GM12878 (cell line): Measurements from ENCODE around the gene RANBP3. TPM values are rescaled to one million over a fixed set of nuclear protein-coding genes. Genes with fewer than 3 reads are reported as not detected.

ENCODE experiments used
- ATAC-seq: fragments of 200-7000 bp; cut with Tn5 transposase; 3 replicates; pipeline ENCODE4 v1.9.1; 2020; ENCODE audit warnings: mild to moderate bottlenecking, moderate library complexity
- BruUV-seq: library from RNA; stranded (reverse); fragments of 400-500 nt; replicated peaks from 2 replicates; lab custom pipeline; 2021; lab: Mats Ljungman, UMichigan
- CTCF ChIA-PET: fragments of 300-600 bp; sonication (Branson Sonifier 250); formaldehyde crosslinking; extraction: SDS; loops from one replicate; lab custom pipeline; 2021; ENCODE audit warnings: inconsistent platforms; lab: Yijun Ruan, JAX
- POLR2A ChIA-PET: fragments of 350-600 bp; formaldehyde crosslinking; extraction: SDS; loops from one replicate; lab custom pipeline; 2021; ENCODE audit warnings: inconsistent platforms; lab: Charles Lee
- RAD21 ChIA-PET: fragments of 300-600 bp; sonication (Branson Sonifier 250); formaldehyde crosslinking; loops from one replicate; lab custom pipeline; 2023; ENCODE audit warnings: antibody characterized with exemption; ENCODE audit not compliant: unreplicated experiment; lab: Charles Lee
- SMC1A ChIA-PET: fragments of 300-600 bp; sonication (Branson Sonifier 250); formaldehyde crosslinking; loops from one replicate; lab custom pipeline; 2023; ENCODE audit not compliant: unreplicated experiment, uncharacterized antibody; lab: Charles Lee
- DNase-seq: peaks from one replicate; pipeline ENCODE4 v3.0.0-alpha.2; 2011; ENCODE audit warnings: low read depth, low spot score
- FAIRE-seq: peaks from 3 replicates; lab custom pipeline; 2011; peaks lifted over from hg19 to GRCh38; lab: Jason Lieb, UNC
- H2AFZ ChIP-seq: 2 replicates; pipeline ENCODE4 v1.6.0; 2011; ENCODE audit warnings: low read depth, low read length, control low read depth; ENCODE audit not compliant: control insufficient read depth
- H3K27ac ChIP-seq: 2 replicates; pipeline ENCODE4 v1.5.1; 2011; ENCODE audit warnings: control low read depth; ENCODE audit not compliant: control insufficient read depth, insufficient read depth
- H3K27me3 ChIP-seq, 2 experiments: replicated peaks in 1 of 2; 2 replicates each; pipeline versions ENCODE4 v1.6.0 to v1.6.1; 2011; ENCODE audit warnings: low read length in 1 of 2; ENCODE audit not compliant: control insufficient read depth in 2 of 2, insufficient read depth in 2 of 2
- H3K36me3 ChIP-seq, 2 experiments: 2 replicates each; pipeline ENCODE4 v1.5.1; 2011; ENCODE audit warnings: low read length in 1 of 2; ENCODE audit not compliant: control insufficient read depth in 2 of 2, insufficient read depth in 2 of 2
- H3K4me1 ChIP-seq: 2 replicates; pipeline ENCODE4 v1.6.1; 2011; ENCODE audit warnings: mild to moderate bottlenecking, low read length, moderate library complexity, mixed read lengths; ENCODE audit not compliant: control insufficient read depth, insufficient read depth
- H3K4me2 ChIP-seq: 2 replicates; pipeline ENCODE4 v1.6.0; 2011; ENCODE audit warnings: control low read depth; ENCODE audit not compliant: control insufficient read depth, insufficient read depth
- H3K4me3 ChIP-seq: fragments of 200-600 bp; sonication (generic); 2 replicates; pipeline ENCODE4 v1.5.1; 2016
- H3K79me2 ChIP-seq: 2 replicates; pipeline ENCODE4 v1.6.0; 2011; ENCODE audit warnings: low read length; ENCODE audit not compliant: control insufficient read depth, insufficient read depth
- H3K9ac ChIP-seq: 2 replicates; pipeline ENCODE4 v1.8.0; 2011; ENCODE audit warnings: low read length, control low read depth, mixed read lengths; ENCODE audit not compliant: control insufficient read depth, insufficient read depth
- H3K9me3 ChIP-seq: replicated peaks from 3 replicates; pipeline ENCODE4 v1.5.1; 2011; ENCODE audit warnings: mild to moderate bottlenecking, low read length; ENCODE audit not compliant: control insufficient read depth, insufficient read depth
- H4K20me1 ChIP-seq: 2 replicates; pipeline ENCODE4 v1.6.0; 2011; ENCODE audit not compliant: control insufficient read depth, insufficient read depth
- DPF2 ChIP-seq: fragments of 450-650 bp; IDR thresholded peaks from 2 replicates; pipeline ENCODE4 v1.6.1; 2017; ENCODE audit warnings: mild to moderate bottlenecking
- EGR1 ChIP-seq, 2 experiments: IDR thresholded peaks; 1 replicate in 1 of 2; 2 replicates in 1 of 2; pipeline ENCODE4 v1.6.1; 2011 to 2012; ENCODE audit warnings: low read depth in 2 of 2, low read length in 2 of 2, borderline replicate concordance in 1 of 2, mild to moderate bottlenecking in 1 of 2, moderate library complexity in 1 of 2
- GABPA ChIP-seq: IDR thresholded peaks from 2 replicates; pipeline ENCODE4 v1.6.1; 2014; ENCODE audit warnings: antibody characterized with exemption, low read depth, mild to moderate bottlenecking, inconsistent platforms
- NBN ChIP-seq: fragments of 450-650 bp; IDR thresholded peaks from 2 replicates; pipeline ENCODE4 v1.6.1; 2016
- RBBP5 ChIP-seq: fragments of 200-600 bp; sonication (generic); conservative IDR thresholded peaks from 2 replicates; pipeline ENCODE4 v1.6.1; 2016
- STAT1 ChIP-seq: fragments of 450-650 bp; conservative IDR thresholded peaks from 2 replicates; pipeline ENCODE4 v1.6.1; 2014; ENCODE audit warnings: antibody characterized with exemption, mild to moderate bottlenecking
- YBX1 ChIP-seq: fragments of 450-650 bp; IDR thresholded peaks from 2 replicates; pipeline ENCODE4 v1.6.1; 2016; ENCODE audit warnings: antibody characterized with exemption
- ZNF24 ChIP-seq: fragments of 450-650 bp; IDR thresholded peaks from 2 replicates; pipeline ENCODE4 v1.6.1; 2017; ENCODE audit warnings: antibody characterized with exemption, mild to moderate bottlenecking
- WGBS: methylation state at CpG from one replicate; pipeline ENCODE4 v1.1.6; 2016; ENCODE audit warnings: low lambda C conversion rate; ENCODE audit not compliant: insufficient replicate concordance, insufficient coverage; ENCODE audit errors: missing lambda C conversion rate; 5-methylcytosine and 5-hydroxymethylcytosine counted together
- in situ Hi-C: fragments of 300-500 bp; cut with MboI; formaldehyde crosslinking; loops from 9 replicates; pipeline ENCODE4 v1.14.3; 2018; ENCODE audit warnings: mixed read lengths
- intact Hi-C: fragments of 100-400 bp; cut with micrococcal nuclease; formaldehyde crosslinking; loops from one replicate; pipeline ENCODE4 v1.14.2; 2022; ENCODE audit not compliant: unreplicated experiment
- polyA plus RNA-seq, 11 experiments: library from polyadenylated mRNA; depleted of rRNA in 4 of 11; unstranded in 6 of 11; stranded (reverse) in 5 of 11; fragments of >200 nt; fragmentation: Nextera tagmentation in 4 of 11; fragmentation: Illumina TruSeq in 1 of 11; extraction: Ambion mirVana in 4 of 11; extraction: Trizol in 1 of 11; gene quantifications; 1 replicate in 1 of 11; 2 replicates in 10 of 11; pipeline versions ENCODE4 v1.2.1 to v1.2.3, GENCODE V29; 2011 to 2016; ENCODE audit warnings: inconsistent platforms in 2 of 11, missing spikeins in 2 of 11, low read depth in 1 of 11
- total RNA-seq, 4 experiments: library from RNA; depleted of rRNA in 3 of 4; stranded (reverse); fragments of >200 nt in 3 of 4; fragmentation: Illumina TruSeq in 1 of 4; extraction: Trizol in 1 of 4; gene quantifications; 2 replicates each; pipeline versions ENCODE4 v1.2.1 to v1.2.3, GENCODE V29; 2013 to 2021

RANBP3 gene
- total and polyA plus RNA-seq, 10 of the 15 experiments (the other 5 are each of a cell fraction or from before 2014, with no cell fraction given), result 1.1 to 81.6 (median 60.0) TPM

DNA sequence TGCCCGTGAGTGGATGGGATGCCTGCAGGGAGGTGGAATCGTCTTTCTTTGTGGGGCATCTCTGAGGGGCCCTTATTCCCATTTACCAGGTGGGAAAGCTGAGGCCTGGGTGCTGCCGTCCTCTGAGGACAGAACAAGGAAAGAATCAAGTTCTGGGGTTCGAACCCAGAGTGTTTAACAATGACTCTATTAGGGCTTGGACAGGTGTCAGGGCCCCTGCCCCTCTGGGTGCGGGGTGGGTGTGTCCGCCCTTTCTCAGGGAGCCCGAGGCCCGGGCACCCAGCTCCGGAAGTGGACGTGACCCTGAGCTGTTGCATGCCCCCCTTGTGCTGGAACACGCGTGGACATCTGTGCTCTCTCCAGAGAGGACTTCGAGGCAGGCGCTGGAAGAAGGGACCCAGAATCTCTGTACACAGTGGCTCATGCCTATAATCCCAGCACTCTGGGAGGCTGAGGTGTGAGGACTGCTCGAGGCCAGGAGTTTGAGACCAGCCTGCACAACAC, 85.1 kb downstream of the RANBP3 start:
- no peak for TF ChIP-seq GABPA
- no peak for TF ChIP-seq NBN
- TF ChIP-seq EGR1 (IDR thresholded peaks at IDR 0.05; ENCODE audit: borderline replicate concordance in 1 of 2, low read depth in 2 of 2, low read length in 2 of 2), result no peak
- no peak for TF ChIP-seq DPF2
- no peak for TF ChIP-seq ZNF24
- no peak for TF ChIP-seq STAT1
- TF ChIP-seq RBBP5, result no peak
- TF ChIP-seq YBX1, result no peak
- ChIA-PET CTCF (interaction anchor here (0.6 to 1.4 kb wide), 3 partner anchors 9 to 89 kb away, joined by 3 to 8 read pairs (median 5); partner anchors contain the start of genes NDUFA11 and NRTN), RAD21 (no interaction called here), POLR2A (interaction anchor here (0.6 to 1.0 kb wide), 2 partner anchors 10 to 75 kb away, joined by 4 read pairs; no protein-coding TSS in a partner anchor), SMC1A (no interaction called here)
- Histone ChIP-seq H4K20me1 (peaks cover 3% of the 10 kb centered on the region; the same call in 1 of the 2 replicates), H3K9ac (no peak overlapping the region), H3K4me2 (no peak overlapping the region), H3K27ac (no peak overlapping the region), H3K4me1 (no peaks in the 10 kb centered on the region), H3K9me3 (no peaks in the 10 kb centered on the region), H3K79me2 (no peaks in the 10 kb centered on the region), H3K36me3 (peaks cover 3 to 13% of the 10 kb centered on the region in 2 experiments; a peak in 3 of 4 replicates), H3K27me3 (no peaks in the 10 kb centered on the region), H2AFZ (no peak overlapping the region), H3K4me3 (no peak overlapping the region)
- DNase-seq (no peak), FAIRE-seq (no peak), ATAC-seq (no peak)
- no TSS peak for BruUV-seq
- intact Hi-C loops (no loop called here), in situ Hi-C loops (no loop called here)
- WGBS, result 51% methylated on average over 15 of the region's 15 CpGs
